ENCODE data around the gene POLR3A.

The POLR3A gene

DNA sequence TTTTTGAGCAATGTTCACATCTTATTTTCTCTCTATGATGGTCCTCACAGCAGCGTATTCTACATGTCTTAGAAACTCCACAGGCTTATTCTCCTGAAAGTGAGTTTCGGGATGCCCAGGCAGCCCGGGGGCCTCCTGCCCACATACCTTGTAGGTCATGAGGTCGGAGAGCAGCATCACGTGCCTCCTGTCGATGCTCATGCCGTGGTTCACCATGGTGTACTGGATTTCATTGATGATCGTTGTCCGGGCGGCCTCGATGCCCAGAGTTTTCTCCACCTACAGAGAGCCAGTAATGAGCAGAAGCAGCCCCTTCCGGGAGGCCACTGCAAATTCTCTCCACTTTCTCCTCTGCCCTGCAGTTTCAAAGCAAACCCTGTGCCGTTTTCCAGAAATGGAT is 48.0 kb downstream of the POLR3A start:
- Histone ChIP-seq H3K27me3 (ENCODE audit: low read length) (no peaks in the 10 kb centered on the region), H3K79me2 (ENCODE audit: insufficient read depth, low read length) (no peaks in the 10 kb centered on the region), H4K20me1 (ENCODE audit: low read depth, low read length) (no peaks in the 10 kb centered on the region), H3K4me2 (ENCODE audit: low read depth, low read length, poor library complexity, severe bottlenecking) (no peak overlapping the region), H3K4me3 (ENCODE audit: insufficient read depth, low read length, poor library complexity, severe bottlenecking) (no peak overlapping the region), H3K9ac (ENCODE audit: low read length) (no peak overlapping the region), H3K9me2 (replicated peaks; ENCODE audit: insufficient read depth, low read length) (no peaks in the 10 kb centered on the region), H2AFZ (ENCODE audit: low read depth, low read length, severe bottlenecking) (no peak overlapping the region), H3K27ac (ENCODE audit: low read depth, low read length) (no peak overlapping the region), H3K9me3 (ENCODE audit: insufficient read depth, low read length) (no peaks in the 10 kb centered on the region), H3K36me3 (ENCODE audit: low read length) (peaks cover 16% of the 10 kb centered on the region; the same call in 1 of the 2 replicates), H3F3A (ENCODE audit: insufficient read depth) (no peaks in the 10 kb centered on the region)
- TF ChIP-seq, protein P1, sequence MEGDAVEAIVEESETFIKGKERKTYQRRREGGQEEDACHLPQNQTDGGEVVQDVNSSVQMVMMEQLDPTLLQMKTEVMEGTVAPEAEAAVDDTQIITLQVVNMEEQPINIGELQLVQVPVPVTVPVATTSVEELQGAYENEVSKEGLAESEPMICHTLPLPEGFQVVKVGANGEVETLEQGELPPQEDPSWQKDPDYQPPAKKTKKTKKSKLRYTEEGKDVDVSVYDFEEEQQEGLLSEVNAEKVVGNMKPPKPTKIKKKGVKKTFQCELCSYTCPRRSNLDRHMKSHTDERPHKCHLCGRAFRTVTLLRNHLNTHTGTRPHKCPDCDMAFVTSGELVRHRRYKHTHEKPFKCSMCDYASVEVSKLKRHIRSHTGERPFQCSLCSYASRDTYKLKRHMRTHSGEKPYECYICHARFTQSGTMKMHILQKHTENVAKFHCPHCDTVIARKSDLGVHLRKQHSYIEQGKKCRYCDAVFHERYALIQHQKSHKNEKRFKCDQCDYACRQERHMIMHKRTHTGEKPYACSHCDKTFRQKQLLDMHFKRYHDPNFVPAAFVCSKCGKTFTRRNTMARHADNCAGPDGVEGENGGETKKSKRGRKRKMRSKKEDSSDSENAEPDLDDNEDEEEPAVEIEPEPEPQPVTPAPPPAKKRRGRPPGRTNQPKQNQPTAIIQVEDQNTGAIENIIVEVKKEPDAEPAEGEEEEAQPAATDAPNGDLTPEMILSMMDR (IDR thresholded peaks at IDR 0.05; ENCODE audit: insufficient read depth, low read length, poor library complexity, severe bottlenecking) = no peak
- no peak for TF ChIP-seq EZH2phosphoT487 (conservative IDR thresholded peaks at IDR 0.05; ENCODE audit: low read length)

DNA sequence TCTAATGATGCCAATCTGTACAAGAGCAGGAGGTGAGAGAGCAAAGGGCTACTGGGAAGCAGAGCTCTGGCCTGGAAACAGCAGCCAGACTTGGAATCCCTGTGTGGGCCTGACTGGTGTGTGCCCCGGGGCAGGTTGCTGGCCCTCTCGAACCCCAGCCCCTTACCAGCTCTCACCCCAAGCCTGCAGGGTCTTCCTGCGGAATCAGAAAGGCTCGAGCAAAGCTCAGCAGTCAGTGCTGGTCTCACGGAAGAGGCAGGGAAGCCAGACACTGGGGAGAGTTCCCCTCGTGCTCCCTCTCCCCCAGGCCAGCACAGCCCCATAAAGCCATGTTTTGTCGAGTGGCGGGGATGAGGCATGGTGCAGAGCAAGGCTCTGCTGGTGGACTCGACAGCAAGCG is 50.1 kb downstream of the POLR3A start:
- H2AFZ ChIP-seq (ENCODE audit: low read depth, low read length, severe bottlenecking) = no peak overlapping the region
- H3K4me2 ChIP-seq (ENCODE audit: low read depth, low read length, poor library complexity, severe bottlenecking) = no peak overlapping the region
- H3K36me3 ChIP-seq (ENCODE audit: low read length) = peaks cover 16% of the 10 kb centered on the region; the same call in 1 of the 2 replicates
- H3K4me3 ChIP-seq (ENCODE audit: insufficient read depth, low read length, poor library complexity, severe bottlenecking) = no peak overlapping the region
- no peaks in the 10 kb centered on the region for H4K20me1 ChIP-seq (ENCODE audit: low read depth, low read length)
- no peaks in the 10 kb centered on the region for H3K27me3 ChIP-seq (ENCODE audit: low read length)
- TF ChIP-seq, protein P1 (IDR thresholded peaks at IDR 0.05; ENCODE audit: insufficient read depth, low read length, poor library complexity, severe bottlenecking) = no peak
- no peak for TF ChIP-seq EZH2phosphoT487 (conservative IDR thresholded peaks at IDR 0.05; ENCODE audit: low read length)
- no peak overlapping the region for H3K9ac ChIP-seq (ENCODE audit: low read length)
- H3K9me3 ChIP-seq (ENCODE audit: insufficient read depth, low read length) = no peaks in the 10 kb centered on the region
- no peaks in the 10 kb centered on the region for H3K79me2 ChIP-seq (ENCODE audit: insufficient read depth, low read length)
- H3K27ac ChIP-seq (ENCODE audit: low read depth, low read length) = no peak overlapping the region
- no peaks in the 10 kb centered on the region for H3F3A ChIP-seq (ENCODE audit: insufficient read depth)
- H3K9me2 ChIP-seq (replicated peaks; ENCODE audit: insufficient read depth, low read length) = no peaks in the 10 kb centered on the region

DNA sequence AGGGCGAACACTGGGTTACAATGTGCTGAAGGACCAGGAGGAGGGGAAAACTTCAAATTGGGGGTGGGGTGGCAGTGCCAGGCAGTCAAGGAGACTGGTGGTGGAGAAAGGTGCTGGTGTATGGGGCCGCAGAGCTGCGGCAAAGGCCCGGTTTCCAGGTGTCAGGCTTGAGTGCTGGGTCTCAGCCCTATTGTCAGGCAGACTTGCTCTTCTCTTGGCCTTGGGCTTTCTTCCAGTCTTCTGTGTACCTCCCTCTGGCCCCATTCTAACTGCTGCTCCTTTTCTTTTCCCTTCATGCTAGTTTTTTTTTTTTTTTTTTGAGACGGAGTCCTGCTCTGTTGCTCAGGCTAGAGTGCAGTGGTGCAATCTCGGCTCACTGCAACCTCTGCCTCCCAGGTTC is 51.0 kb downstream of the POLR3A start:
- Histone ChIP-seq H3K4me2 (ENCODE audit: low read depth, low read length, poor library complexity, severe bottlenecking) (no peak overlapping the region), H3K36me3 (ENCODE audit: low read length) (peaks cover 9% of the 10 kb centered on the region; the same call in 1 of the 2 replicates), H3K27me3 (ENCODE audit: low read length) (no peaks in the 10 kb centered on the region), H3K9me2 (replicated peaks; ENCODE audit: insufficient read depth, low read length) (no peaks in the 10 kb centered on the region), H3K9ac (ENCODE audit: low read length) (no peak overlapping the region), H3K4me3 (ENCODE audit: insufficient read depth, low read length, poor library complexity, severe bottlenecking) (no peak overlapping the region), H3K79me2 (ENCODE audit: insufficient read depth, low read length) (no peaks in the 10 kb centered on the region), H3F3A (ENCODE audit: insufficient read depth) (no peaks in the 10 kb centered on the region), H3K27ac (ENCODE audit: low read depth, low read length) (no peak overlapping the region), H3K9me3 (ENCODE audit: insufficient read depth, low read length) (no peaks in the 10 kb centered on the region), H2AFZ (ENCODE audit: low read depth, low read length, severe bottlenecking) (no peak overlapping the region), H4K20me1 (ENCODE audit: low read depth, low read length) (no peaks in the 10 kb centered on the region)
- TF ChIP-seq EZH2phosphoT487 (conservative IDR thresholded peaks at IDR 0.05; ENCODE audit: low read length) = no peak
- TF ChIP-seq, protein P1 (IDR thresholded peaks at IDR 0.05; ENCODE audit: insufficient read depth, low read length, poor library complexity, severe bottlenecking) = no peak

Data from SU-DHL-6 (cell line).